CD4-positive, alpha-beta T cell (primary cell): ENCODE measurements around the gene PKN2. TPM values are rescaled to one million over a fixed set of nuclear protein-coding genes. Genes with fewer than 3 reads are reported as not detected.

Experiments
- ATAC-seq: fragments of 200-7000 bp; cut with Tn5 transposase; one replicate; pipeline ENCODE4 v1.10.0; 2022; ENCODE audit warnings: mild to moderate bottlenecking; ENCODE audit not compliant: poor library complexity
- CTCF ChIA-PET: fragments of 350-600 bp; sonication (Branson Sonifier 250); formaldehyde crosslinking; loops from one replicate; lab custom pipeline; 2021; ENCODE audit warnings: antibody characterized with exemption, inconsistent platforms; lab: Charles Lee
- POLR2A ChIA-PET: fragments of 350-600 bp; sonication (Branson Sonifier 250); formaldehyde crosslinking; loops from one replicate; lab custom pipeline; 2021; ENCODE audit warnings: antibody characterized with exemption, inconsistent platforms; lab: Charles Lee
- DNase-seq, 14 experiments: peaks; one replicate each; pipeline ENCODE4 v3.0.0-alpha.2; 2013 to 2020; ENCODE audit warnings: mixed read lengths in 2 of 14
- H3K27ac ChIP-seq, 2 donors: one replicate each; pipeline versions ENCODE4 v1.5.1 to v1.7.0; 2013; ENCODE audit warnings: low read length in 2 of 2, low read depth in 1 of 2, mild to moderate bottlenecking in 1 of 2
- H3K27me3 ChIP-seq, 2 experiments: 1 replicate in 1 of 2; 2 replicates in 1 of 2; pipeline versions ENCODE4 v1.6.1 to v1.7.0; 2013; ENCODE audit warnings: low read length in 2 of 2, control low read depth in 1 of 2, mild to moderate bottlenecking in 1 of 2, moderate library complexity in 1 of 2; ENCODE audit not compliant: insufficient read depth in 2 of 2, control insufficient read depth in 1 of 2
- H3K36me3 ChIP-seq: one replicate; pipeline ENCODE4 v1.6.1; 2013; ENCODE audit warnings: low read length, control low read depth; ENCODE audit not compliant: insufficient read depth
- H3K4me1 ChIP-seq: one replicate; pipeline ENCODE4 v1.6.1; 2013; ENCODE audit warnings: low read length, control low read depth; ENCODE audit not compliant: insufficient read depth
- H3K4me3 ChIP-seq: one replicate; pipeline ENCODE4 v1.5.1; 2013; ENCODE audit warnings: mild to moderate bottlenecking, low read length, moderate library complexity
- H3K9me3 ChIP-seq, 2 experiments: 1 replicate in 1 of 2; 2 replicates in 1 of 2; pipeline versions ENCODE4 v1.6.1 to v1.7.0; 2013; ENCODE audit warnings: low read length in 2 of 2, mild to moderate bottlenecking in 2 of 2, control low read depth in 1 of 2, moderate library complexity in 1 of 2; ENCODE audit not compliant: control insufficient read depth in 1 of 2, insufficient read depth in 1 of 2
- H3K27ac Mint-ChIP-seq: one replicate; pipeline ENCODE4 v1.8.0; 2020; ENCODE audit warnings: mixed read lengths
- H3K27me3 Mint-ChIP-seq: one replicate; pipeline ENCODE4 v1.8.0; 2021; ENCODE audit warnings: mixed read lengths
- H3K36me3 Mint-ChIP-seq: one replicate; pipeline ENCODE4 v1.8.0; 2021; ENCODE audit warnings: low read depth, mixed read lengths
- H3K4me1 Mint-ChIP-seq: one replicate; pipeline ENCODE4 v1.8.0; 2021; ENCODE audit warnings: low read depth, mixed read lengths
- H3K4me3 Mint-ChIP-seq: one replicate; pipeline ENCODE4 v1.8.0; 2020; ENCODE audit warnings: mild to moderate bottlenecking, mixed read lengths
- H3K9me3 Mint-ChIP-seq: one replicate; pipeline ENCODE4 v1.8.0; 2020; ENCODE audit warnings: mixed read lengths
- CTCF ChIP-seq: fragments of 200-600 bp; IDR thresholded peaks from one replicate; pipeline ENCODE4 v1.8.0; 2022; ENCODE audit warnings: antibody characterized with exemption, mild to moderate bottlenecking
- intact Hi-C, 2 experiments: fragments of 100-400 bp; cut with DNase I in 1 of 2; cut with micrococcal nuclease in 1 of 2; formaldehyde crosslinking; loops; one replicate each; pipeline versions ENCODE4 v1.15.1 to v1.9.0; 2023 to 2025; cut with DNase I, micrococcal nuclease
- total RNA-seq, 174 experiments: library from RNA in 2 of 174; stranded (reverse) in 2 of 174; gene quantifications; one replicate each; pipeline ENCODE4 v1.2.3 and lab custom pipeline; 2021 to 2026

PKN2 gene
- total RNA-seq, 2 experiments from 2014 or later = 38.8 to 41.4 TPM

GRCh38 chr1:88650676-88651418 lies 33.2 kb upstream of the PKN2 start:
- CTCF ChIA-PET = no interaction called here
- no peak for ATAC-seq
- intact Hi-C loops = no loop called here

GRCh38 chr1:88655140-88655539 lies 28.9 kb upstream of the PKN2 start:
- H3K9me3 Mint-ChIP-seq = no peaks in the 10 kb centered on the region
- H3K27ac ChIP-seq = no peak overlapping the region
- DNase-seq (no peak), ATAC-seq (no peak)
- H3K27ac Mint-ChIP-seq = no peak overlapping the region
- no peaks in the 10 kb centered on the region for H3K36me3 ChIP-seq
- no peak overlapping the region for H3K4me3 Mint-ChIP-seq
- POLR2A ChIA-PET = interaction anchor here (1.0 to 1.3 kb wide), 2 partner anchors 29 to 30 kb away, joined by 3 to 16 read pairs; partner anchors contain the start of gene PKN2
- H3K27me3 ChIP-seq = no peaks in the 10 kb centered on the region
- H3K4me3 ChIP-seq = no peak overlapping the region
- H3K27me3 Mint-ChIP-seq = no peaks in the 10 kb centered on the region
- no peaks in the 10 kb centered on the region for H3K9me3 ChIP-seq
- intact Hi-C loops = loop anchor here (2.0 to 5.0 kb wide), 2 partner anchors 222 kb away; no protein-coding TSS in a partner anchor
- CTCF ChIA-PET = interaction anchor here (2.3 kb wide), 1 partner anchor 29 kb away, joined by 9 read pairs; the partner anchor contains the start of gene PKN2
- no peak for TF ChIP-seq CTCF
- H3K36me3 Mint-ChIP-seq = no peaks in the 10 kb centered on the region
- peaks cover 9% of the 10 kb centered on the region for H3K4me1 Mint-ChIP-seq
- H3K4me1 ChIP-seq = no peaks in the 10 kb centered on the region

More at GRCh38 chr1:88650676-88651418, 33.2 kb upstream of the PKN2 start:
- Mint-ChIP-seq H3K4me1 (no peaks in the 10 kb centered on the region), H3K4me3 (no peak overlapping the region), H3K27ac (no peak overlapping the region), H3K9me3 (no peaks in the 10 kb centered on the region), H3K27me3 (no peaks in the 10 kb centered on the region), H3K36me3 (no peaks in the 10 kb centered on the region)
- Histone ChIP-seq H3K27me3 (no peaks in the 10 kb centered on the region), H3K36me3 (no peaks in the 10 kb centered on the region), H3K27ac (no peak overlapping the region), H3K9me3 (no peaks in the 10 kb centered on the region), H3K4me3 (no peak overlapping the region), H3K4me1 (no peaks in the 10 kb centered on the region)
- POLR2A ChIA-PET = interaction anchor here (1.2 kb wide), 1 partner anchor 35 kb away, joined by 3 read pairs; no protein-coding TSS in a partner anchor
- DNase-seq = no peak
- TF ChIP-seq CTCF = no peak

- Mint-ChIP-seq H3K9me3 (no peaks in the 10 kb centered on the region), H3K27ac (no peak overlapping the region), H3K4me3 (no peak overlapping the region), H3K36me3 (no peaks in the 10 kb centered on the region), H3K4me1 (peaks cover 16% of the 10 kb centered on the region), H3K27me3 (no peaks in the 10 kb centered on the region)
- H3K4me3 ChIP-seq = no peak overlapping the region
- H3K9me3 ChIP-seq = no peaks in the 10 kb centered on the region
- ChIA-PET POLR2A (interaction anchor here (1.0 to 1.3 kb wide), 2 partner anchors 28 to 30 kb away, joined by 3 to 16 read pairs; partner anchors contain the start of gene PKN2), CTCF (interaction anchor here (2.3 kb wide), 1 partner anchor 28 kb away, joined by 9 read pairs; the partner anchor contains the start of gene PKN2)
- peak; percentile 83 for TF ChIP-seq CTCF
- H3K36me3 ChIP-seq = no peaks in the 10 kb centered on the region
- no peak overlapping the region for H3K27ac ChIP-seq
- DNase-seq = peak in 3 of 14 experiments; percentile 39 to 62 (median 60)
- no peaks in the 10 kb centered on the region for H3K4me1 ChIP-seq
- intact Hi-C loops = loop anchor here (2.0 to 5.0 kb wide), 2 partner anchors 221 to 222 kb away; no protein-coding TSS in a partner anchor
- ATAC-seq = no peak
- no peaks in the 10 kb centered on the region for H3K27me3 ChIP-seq
These were observed 28.3 kb upstream of the PKN2 start for GRCh38 chr1:88655685-88656299.
